Progenitor cell of endocrine pancreas (in vitro differentiated cells): Measurements from ENCODE around the gene SPON1. TPM values are rescaled to one million over a fixed set of nuclear protein-coding genes. Genes with fewer than 3 reads are reported as not detected.

Source experiments
- DNase-seq: peaks from one replicate; pipeline ENCODE4 v3.0.0; 2021; ENCODE audit warnings: low spot score; ENCODE audit not compliant: unreplicated experiment
- H3K27ac Mint-ChIP-seq: 2 replicates; pipeline ENCODE4 v1.8.0; 2021; ENCODE audit warnings: mild to moderate bottlenecking, moderate library complexity, mixed read lengths
- H3K27me3 Mint-ChIP-seq: 2 replicates; pipeline ENCODE4 v1.8.0; 2021; ENCODE audit warnings: mixed read lengths
- H3K36me3 Mint-ChIP-seq: 2 replicates; pipeline ENCODE4 v1.8.0; 2022; ENCODE audit warnings: mixed read lengths; ENCODE audit not compliant: insufficient read depth
- H3K4me1 Mint-ChIP-seq: 2 replicates; pipeline ENCODE4 v1.8.0; 2021; ENCODE audit warnings: low read depth, mixed read lengths
- H3K4me3 Mint-ChIP-seq: 2 replicates; pipeline ENCODE4 v1.8.0; 2021; ENCODE audit warnings: low read depth, mild to moderate bottlenecking, moderate library complexity, mixed read lengths
- H3K9me3 Mint-ChIP-seq: 2 replicates; pipeline ENCODE4 v1.8.0; 2021; ENCODE audit warnings: low read depth, mixed read lengths
- CTCF ChIP-seq: fragments of 200-600 bp; sonication (generic); IDR thresholded peaks from one replicate; pipeline ENCODE4 v1.5.0; 2021; ENCODE audit warnings: antibody characterized with exemption, mild to moderate bottlenecking; ENCODE audit not compliant: unreplicated experiment
- total RNA-seq: library from RNA; stranded (reverse); gene quantifications from 2 replicates; pipeline ENCODE4 v1.2.1, GENCODE V29; 2021

SPON1 gene
- total RNA-seq, 1 donor from 2014 or later: 13.7 TPM

- Mint-ChIP-seq H3K4me3 (no peak overlapping the region), H3K27ac (peak overlapping the region; percentile 20), H3K9me3 (no peaks in the 10 kb centered on the region), H3K36me3 (peaks cover 1% of the 10 kb centered on the region), H3K4me1 (peaks cover 11% of the 10 kb centered on the region), H3K27me3 (peaks cover 18% of the 10 kb centered on the region)
- no peak for DNase-seq
- TF ChIP-seq CTCF: no peak
Observed at GRCh38 chr11:14259186-14259784, 296.8 kb downstream of the SPON1 start.

GRCh38 chr11:14259878-14260277 is 297.4 kb downstream of the SPON1 start:
- H3K36me3 Mint-ChIP-seq: peaks cover 3% of the 10 kb centered on the region
- H3K27ac Mint-ChIP-seq: peak overlapping the region; percentile 20
- TF ChIP-seq CTCF: no peak
- peaks cover 11% of the 10 kb centered on the region for H3K4me1 Mint-ChIP-seq
- H3K4me3 Mint-ChIP-seq: no peak overlapping the region
- no peaks in the 10 kb centered on the region for H3K9me3 Mint-ChIP-seq
- no peak for DNase-seq
- peaks cover 14% of the 10 kb centered on the region for H3K27me3 Mint-ChIP-seq

GRCh38 chr11:14261066-14261465 is 298.5 kb downstream of the SPON1 start:
- no peak for DNase-seq
- TF ChIP-seq CTCF: no peak
- Mint-ChIP-seq H3K27ac (no peak overlapping the region), H3K9me3 (no peaks in the 10 kb centered on the region), H3K4me1 (peaks cover 11% of the 10 kb centered on the region), H3K4me3 (no peak overlapping the region), H3K36me3 (peaks cover 9% of the 10 kb centered on the region), H3K27me3 (peaks cover 11% of the 10 kb centered on the region)

DNA sequence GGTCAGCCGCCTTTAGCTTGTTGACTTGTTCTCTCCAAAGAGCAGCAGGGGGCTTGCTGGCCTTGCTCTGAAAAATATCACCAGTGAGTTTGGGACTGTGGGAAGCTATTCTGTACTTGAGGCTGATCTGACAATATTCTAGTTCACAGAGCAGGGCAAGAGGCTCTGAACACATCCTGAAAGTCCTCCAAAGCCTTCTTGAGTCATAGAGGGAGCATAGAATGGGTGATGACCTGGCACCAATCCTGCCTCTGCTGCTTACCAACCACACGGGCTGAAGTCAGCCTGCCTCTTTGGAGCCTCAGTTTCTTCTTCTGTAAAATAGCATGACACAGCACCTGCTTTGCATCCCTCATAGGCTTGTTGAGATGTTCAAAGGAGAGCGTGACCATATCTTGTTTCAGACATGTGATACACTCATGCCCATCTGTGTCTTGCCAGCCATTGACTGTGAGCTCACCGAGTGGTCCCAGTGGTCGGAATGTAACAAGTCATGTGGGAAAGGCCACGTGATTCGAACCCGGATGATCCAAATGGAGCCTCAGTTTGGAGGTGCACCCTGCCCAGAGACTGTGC is 299.8 kb downstream of the SPON1 start:
- Mint-ChIP-seq H3K27me3 (peaks cover 6% of the 10 kb centered on the region), H3K36me3 (peaks cover 11% of the 10 kb centered on the region), H3K9me3 (no peaks in the 10 kb centered on the region), H3K4me1 (peaks cover 11% of the 10 kb centered on the region), H3K27ac (no peak overlapping the region), H3K4me3 (no peak overlapping the region)
- no peak for TF ChIP-seq CTCF
- no peak for DNase-seq

GRCh38 chr11:14264966-14265365 is 302.4 kb downstream of the SPON1 start:
- Mint-ChIP-seq H3K27ac (no peak overlapping the region), H3K4me3 (no peak overlapping the region), H3K27me3 (peaks cover 5% of the 10 kb centered on the region), H3K4me1 (no peaks in the 10 kb centered on the region), H3K36me3 (peaks cover 17% of the 10 kb centered on the region), H3K9me3 (no peaks in the 10 kb centered on the region)
- no peak for TF ChIP-seq CTCF
- DNase-seq: no peak
